HS-5 (cell line): ENCODE data around the gene SIRT7.
"Not testable (repeated sequence)": the region's sequence is repeated elsewhere in the genome, so short reads cannot be mapped to it uniquely, and the experiment has no call there.

Source experiments
- DNase-seq: peaks from one replicate; pipeline ENCODE4 v3.0.0-alpha.2; 2012; ENCODE audit warnings: low read depth

Gene SIRT7

GRCh38 chr17:81954131-81955057, 36.4 kb upstream of the SIRT7 start:
- no peak for DNase-seq

DNA sequence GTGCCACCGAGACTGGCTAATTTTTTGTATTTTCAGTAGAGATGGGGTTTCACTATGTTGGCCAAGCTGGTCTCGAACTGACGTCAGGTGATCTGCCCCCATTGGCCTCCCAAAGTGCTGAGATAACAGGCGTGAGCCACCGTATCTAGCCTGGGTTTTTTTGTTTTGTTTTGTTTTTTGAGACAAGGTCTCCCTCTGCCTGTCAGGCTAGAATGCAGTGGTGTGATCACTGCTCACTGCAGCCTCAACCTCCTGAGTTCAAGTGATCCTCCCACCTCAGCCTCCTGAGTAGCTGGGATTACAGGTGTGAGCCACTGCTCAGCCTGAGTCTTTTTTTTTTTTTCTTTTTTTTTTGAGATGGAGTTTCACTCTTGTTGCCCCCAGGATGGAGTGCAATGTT, 35.5 kb upstream of the SIRT7 start:
- DNase-seq = not testable (repeated sequence)

DNA sequence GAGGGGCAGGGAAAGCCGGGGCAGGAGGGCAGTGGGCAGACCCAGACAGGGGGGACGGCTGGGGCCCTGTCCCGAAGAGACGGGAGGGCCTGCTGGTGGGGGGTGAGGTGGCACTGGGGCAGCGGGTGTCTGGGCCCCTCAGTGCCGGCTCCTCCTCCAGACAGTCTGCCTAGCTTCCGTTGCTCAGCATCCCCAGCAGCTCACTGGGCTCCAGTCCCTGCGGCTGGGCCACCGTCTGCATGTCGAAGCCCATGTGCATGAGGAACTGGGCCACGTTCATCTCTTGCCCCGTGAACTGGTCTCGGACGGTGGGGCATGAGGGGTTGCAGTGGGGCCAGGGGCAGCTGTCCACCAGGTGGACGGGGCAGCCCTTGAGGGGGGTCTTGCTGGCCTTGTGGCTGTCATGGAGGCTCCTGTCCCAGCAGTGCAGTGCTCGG, 34.8 kb upstream of the SIRT7 start:
- no peak for DNase-seq

- DNase-seq = no peak
Measured at GRCh38 chr17:81951785-81952684, 34.1 kb upstream of the SIRT7 start.

- DNase-seq = no peak
Measured at GRCh38 chr17:81950501-81950900, 32.5 kb upstream of the SIRT7 start.

GRCh38 chr17:81948635-81949378, 30.8 kb upstream of the SIRT7 start:
- no peak for DNase-seq

DNA sequence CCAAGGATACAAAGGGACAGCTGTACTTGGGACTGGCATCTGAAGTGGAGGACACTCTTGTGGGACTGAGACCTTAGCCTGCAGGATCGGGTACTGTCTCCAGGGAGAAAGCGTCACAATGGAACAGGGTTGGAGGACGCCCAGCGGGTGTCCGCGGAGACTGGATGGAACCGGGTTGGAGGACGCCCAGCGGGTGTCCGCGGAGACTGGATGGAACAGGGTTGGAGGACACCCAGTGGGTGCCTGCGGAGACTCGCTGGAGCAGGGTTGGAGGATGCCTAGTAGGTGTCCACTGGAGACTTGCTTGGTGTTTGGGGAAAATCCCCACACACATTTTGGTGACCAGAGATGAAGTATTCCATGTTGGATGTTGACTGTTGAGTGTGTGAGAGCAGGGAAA, 29.2 kb upstream of the SIRT7 start, which contains the start of gene MYADML2:
MYADML2 (minus strand) TSS at position 45 of the 400 bp plus-strand sequence. CDS start 5,492 bp downstream, outside the sequence.
- DNase-seq = no peak

- no peak for DNase-seq
Measured at GRCh38 chr17:81944858-81945257, 26.9 kb upstream of the SIRT7 start.

GRCh38 chr17:81942167-81942553, 24.2 kb upstream of the SIRT7 start:
- no peak for DNase-seq

DNA sequence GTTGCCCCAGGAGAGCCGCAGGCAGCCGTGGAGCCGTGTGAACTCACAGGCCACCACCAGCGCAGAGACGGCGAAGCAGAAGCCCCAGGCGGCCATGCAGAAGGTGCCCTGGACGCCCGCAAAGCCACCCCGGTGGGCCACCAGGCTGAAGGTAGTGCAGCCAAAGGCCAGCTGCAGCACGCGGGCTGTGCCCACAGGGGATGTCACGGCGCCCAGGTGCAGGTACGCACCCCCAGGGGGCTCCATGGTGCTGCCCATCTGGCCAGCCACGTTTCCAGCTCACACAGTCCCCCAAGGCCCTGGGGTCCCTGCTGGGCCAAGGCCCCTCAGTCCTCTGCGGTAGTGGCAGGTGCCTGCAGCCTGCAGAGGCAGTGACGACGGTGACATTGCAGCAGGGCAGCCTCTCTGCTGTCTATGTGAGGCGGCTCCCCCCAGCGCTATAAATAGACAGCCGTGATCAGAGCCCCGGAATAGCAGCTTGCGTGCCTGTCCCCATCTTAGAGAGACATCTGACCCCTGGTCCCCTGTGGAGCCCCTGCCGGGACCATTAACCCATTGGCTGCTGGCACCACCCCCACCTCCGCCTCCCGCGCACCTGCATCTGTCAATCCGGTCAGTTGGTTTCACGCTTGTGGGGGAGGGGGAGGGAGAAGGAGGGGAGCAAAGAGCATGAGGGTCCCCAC, 23.6 kb upstream of the SIRT7 start:
- DNase-seq = no peak

DNA sequence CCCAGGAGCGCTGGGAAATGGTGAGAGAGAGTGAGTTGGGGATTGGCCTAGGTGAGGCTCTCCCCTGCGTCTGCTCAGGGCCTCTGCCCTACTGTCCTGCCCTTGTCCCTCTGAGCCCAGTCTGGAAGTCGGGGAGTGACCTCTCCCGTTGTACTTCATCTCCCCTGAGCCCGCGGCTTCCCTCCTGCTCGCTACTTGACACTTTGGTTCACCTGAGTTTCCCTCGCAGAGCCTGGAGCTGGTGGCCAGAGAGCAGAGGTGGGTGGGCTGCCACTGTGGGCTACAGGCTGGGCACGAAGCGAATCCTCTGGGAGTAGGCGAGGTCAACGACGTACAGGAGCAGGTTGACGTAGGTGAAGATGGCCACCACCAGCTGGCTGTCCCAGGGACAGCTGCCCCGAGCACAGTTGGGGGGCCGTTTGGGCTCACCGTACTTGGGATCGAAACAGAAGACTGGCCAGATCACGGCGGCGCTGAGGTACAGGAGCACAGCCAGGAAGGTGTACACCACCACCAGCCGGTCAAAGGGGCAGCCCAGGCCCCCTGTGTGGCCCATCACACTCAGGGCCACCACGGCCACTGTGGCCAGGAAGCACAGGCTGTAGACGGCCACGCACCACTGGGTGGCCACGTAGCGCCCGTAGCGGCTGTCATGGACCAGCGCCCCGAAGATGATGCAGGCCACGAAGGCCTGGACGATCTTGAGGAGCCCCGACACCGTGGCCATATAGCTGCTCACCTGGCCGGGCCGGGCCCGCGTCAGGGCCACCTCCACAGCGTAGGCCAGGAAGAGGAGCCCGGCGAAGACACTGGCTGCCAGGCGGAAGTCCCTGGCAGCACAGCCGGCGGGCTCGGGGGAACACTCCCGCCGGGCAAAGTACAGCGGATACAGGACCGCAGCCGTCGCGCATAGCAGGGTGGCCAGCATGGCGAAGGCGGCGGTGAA, 22.8 kb upstream of the SIRT7 start:
- DNase-seq = no peak

GRCh38 chr17:81939881-81940385, 22.0 kb upstream of the SIRT7 start:
- DNase-seq = no peak

DNA sequence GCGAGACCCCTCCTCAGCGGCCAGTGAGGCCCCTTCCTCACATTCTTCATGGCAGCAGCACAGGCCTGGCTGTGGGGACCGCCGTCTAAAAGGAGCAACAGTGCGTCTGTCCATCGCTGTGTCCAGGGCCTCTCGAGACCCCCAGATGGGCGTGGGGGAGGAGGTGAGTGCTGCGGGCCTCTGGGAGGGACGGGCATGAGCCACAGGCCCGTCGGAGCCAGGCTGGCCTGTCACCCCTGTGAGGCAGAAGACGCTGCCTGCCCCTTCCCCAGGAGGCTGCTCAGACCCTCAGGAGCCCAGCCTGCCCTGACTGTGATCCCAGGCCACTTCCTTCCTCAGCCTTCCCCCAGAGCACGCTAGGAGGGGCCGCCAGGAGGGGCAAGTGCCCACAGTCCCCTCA, 21.2 kb upstream of the SIRT7 start:
- DNase-seq = no peak

DNA sequence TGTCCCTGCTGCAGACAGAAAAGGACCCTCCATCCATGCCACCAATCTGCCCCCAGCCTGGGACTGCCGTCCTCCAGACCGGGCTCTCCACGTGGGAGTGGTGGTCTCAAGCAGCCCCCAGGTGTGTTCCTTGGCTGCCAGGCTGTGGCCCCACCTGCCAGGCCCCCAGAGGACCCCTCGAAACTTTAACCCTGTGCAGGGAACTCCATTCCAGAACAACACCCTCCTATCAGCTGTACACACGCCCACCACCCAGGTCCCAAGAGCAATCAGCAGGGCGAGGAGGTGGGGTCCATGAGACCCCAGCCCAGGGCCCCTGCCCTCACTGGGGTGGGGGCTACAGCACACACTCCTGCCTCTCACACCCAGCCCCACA, 17.7 kb upstream of the SIRT7 start:
- no peak for DNase-seq

DNA sequence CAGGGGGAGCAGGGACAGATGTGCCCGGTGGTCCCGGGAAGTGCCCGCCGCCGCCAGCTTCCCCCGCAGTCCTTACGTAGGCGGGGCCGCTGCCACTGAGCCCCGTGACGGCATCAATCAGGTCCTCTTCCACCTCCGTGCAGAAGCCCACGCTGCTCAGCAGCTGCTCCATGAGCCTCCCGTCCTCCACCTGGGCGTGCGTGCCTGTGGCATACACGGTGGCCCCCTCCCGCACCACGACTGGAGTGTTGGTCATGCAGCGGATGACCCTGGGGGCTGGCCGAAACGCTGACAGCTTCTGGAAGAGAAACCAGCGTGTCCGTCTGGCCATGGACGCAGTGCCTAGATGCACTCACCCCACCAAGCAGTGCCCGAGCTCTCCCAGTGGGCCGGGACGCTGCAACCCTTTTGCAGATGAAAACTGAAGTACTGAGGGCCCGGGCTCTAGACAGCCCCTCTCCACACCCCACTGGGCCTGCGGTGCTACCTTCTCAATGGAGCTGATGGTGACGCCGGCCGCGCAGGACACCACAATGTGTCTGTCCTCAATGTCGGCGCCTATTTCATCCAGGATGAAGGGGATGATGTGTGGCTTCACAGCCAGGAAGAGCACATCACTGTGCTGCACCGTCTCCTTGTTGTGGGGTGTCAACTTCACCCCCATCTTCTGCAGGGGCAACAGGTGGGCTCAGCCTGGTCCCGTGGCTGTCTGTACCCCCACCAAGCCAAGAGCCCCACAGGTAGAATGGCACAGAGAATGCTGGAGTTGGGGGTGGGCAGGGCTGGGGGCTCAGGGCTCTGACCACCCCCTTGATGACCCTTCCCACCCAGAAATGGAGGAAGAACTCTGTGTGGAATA, 17.1 kb upstream of the SIRT7 start:
- no peak for DNase-seq

DNA sequence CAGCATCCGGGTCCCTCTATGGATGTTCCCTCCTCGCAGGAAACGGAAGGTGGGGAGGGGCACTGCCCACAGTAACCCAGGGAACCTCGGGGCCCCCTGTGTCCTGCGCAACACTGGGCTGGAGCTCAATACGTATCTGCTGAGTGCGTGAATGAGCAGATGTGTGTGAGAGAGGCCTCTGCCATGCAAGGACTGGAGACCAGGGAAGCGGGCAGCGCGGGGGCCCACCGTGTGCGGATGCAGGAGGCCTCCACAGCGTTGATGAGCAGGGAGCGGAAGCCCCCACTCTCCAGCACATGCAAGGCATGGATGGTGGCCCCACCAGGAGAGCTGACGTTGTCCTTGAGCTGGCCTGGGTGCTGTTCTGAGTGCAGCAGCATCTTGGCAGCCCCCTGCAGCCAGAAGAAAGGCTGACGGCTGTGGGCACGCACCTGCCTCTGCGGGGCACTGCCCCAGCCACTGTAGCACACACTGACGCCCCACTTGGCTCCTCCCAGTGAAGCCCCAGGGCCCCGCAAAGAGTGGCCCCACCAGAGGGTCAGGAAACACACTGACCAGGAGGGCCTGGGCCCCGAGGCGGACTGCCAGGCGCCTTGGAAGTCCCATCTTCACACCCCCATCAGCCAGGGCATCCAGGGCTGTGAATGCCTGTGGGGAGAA, 16.3 kb upstream of the SIRT7 start:
- no peak for DNase-seq

DNA sequence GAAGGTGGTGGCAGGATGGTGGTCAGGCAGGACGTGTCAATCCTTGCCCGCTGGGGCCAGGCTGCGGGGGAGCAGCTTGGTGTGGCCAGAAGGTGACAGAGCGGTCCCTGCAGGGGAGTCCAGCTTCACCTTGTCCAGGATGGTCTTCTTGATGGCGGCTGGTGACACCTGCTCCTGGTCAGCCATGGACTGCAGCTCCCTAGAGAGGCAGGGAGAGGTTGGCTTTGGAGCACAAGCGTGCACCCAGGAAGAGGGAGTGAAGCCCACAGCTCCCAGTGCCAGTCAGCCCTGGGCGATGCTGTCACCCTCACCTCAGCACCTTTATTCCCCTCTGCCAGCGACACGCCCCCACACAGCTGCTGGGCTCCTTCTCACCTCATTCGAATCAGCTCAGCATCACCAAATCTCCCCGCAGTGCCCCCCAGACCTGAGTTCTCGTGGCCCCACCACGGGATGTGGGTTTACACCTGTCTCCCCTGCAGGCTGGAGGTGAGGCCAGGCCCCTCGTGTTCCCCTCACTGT, 15.3 kb upstream of the SIRT7 start:
- no peak for DNase-seq

- DNase-seq = no peak
Measured at GRCh38 chr17:81932333-81932983, 14.5 kb upstream of the SIRT7 start.
